ENCODE results near the gene SIAE. TPM values are rescaled to one million over a fixed set of nuclear protein-coding genes. Genes with fewer than 3 reads are reported as not detected.

SIAE gene
- total and polyA plus RNA-seq, 2 of the 8 experiments (the other 6 are each of a cell fraction or from before 2014, with no cell fraction given), result 2.3 to 3.7 TPM

DNA sequence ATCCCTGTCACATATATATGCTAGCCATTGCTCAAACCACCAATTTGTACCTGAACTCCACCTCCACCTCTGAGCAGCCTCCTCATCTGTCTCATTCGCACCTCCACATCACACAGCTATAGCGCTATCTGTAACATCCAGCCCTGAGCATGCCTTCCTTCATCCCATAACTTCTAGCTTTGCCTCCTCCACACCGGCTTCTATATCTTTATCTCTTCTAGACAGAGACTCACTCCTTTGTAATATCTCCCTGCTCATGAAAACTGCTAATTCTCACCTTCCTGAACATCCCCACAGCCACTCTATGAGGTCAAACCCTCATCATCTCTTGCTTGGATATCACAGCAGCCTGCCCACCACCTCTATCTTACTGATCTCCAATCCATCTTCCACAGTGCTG is 5.9 kb downstream of the SIAE start:
- no peak overlapping the region for H3K56ac ChIP-seq (replicated peaks; ENCODE audit: insufficient read length, low read depth, low read length)
- no peak overlapping the region for H2AK5ac ChIP-seq (ENCODE audit: low read depth, low read length)
- no peaks in the 10 kb centered on the region for H3K79me1 ChIP-seq (ENCODE audit: low read depth, low read length)
- no peak overlapping the region for H2BK20ac ChIP-seq (ENCODE audit: low read length)
- H3K9me3 ChIP-seq (ENCODE audit: insufficient read depth in 2 of 2, low read depth in 1 of 2, low read length in 1 of 2), result no peaks in the 10 kb centered on the region
- POLR2A ChIA-PET (ENCODE audit: partially characterized antibody), result no interaction called here
- no peak overlapping the region for H3K4ac ChIP-seq (replicated peaks; ENCODE audit: insufficient read length, low read depth, low read length)
- WGBS, 2 experiments (ENCODE audit: extremely low coverage in 1 of 2, insufficient coverage in 1 of 2, insufficient read length in 1 of 2, insufficient replicate concordance in 2 of 2, low coverage in 1 of 2, low lambda C conversion rate in 2 of 2, missing lambda C conversion rate in 1 of 2), result 89% methylated on average over 3 of the region's 3 CpGs; no CpG with 5 or more reads in 1 of the 2 experiments
- H3K36me3 ChIP-seq (ENCODE audit: control insufficient read depth in 2 of 4, insufficient read depth in 4 of 4, low read length in 3 of 4), result no peaks in the 10 kb centered on the region
- peaks cover 0 to 7% (median 4%) of the 10 kb centered on the region in 4 experiments; a peak in 4 of 7 replicates for H3K27me3 ChIP-seq (replicated peaks in 1 of 4; ENCODE audit: control insufficient read depth in 3 of 4, extremely low read depth in 1 of 4, insufficient read depth in 3 of 4, low read length in 3 of 4)
- no peak overlapping the region for H3K9ac ChIP-seq (replicated peaks in 1 of 4; ENCODE audit: extremely low read depth in 1 of 4, low read depth in 3 of 4, low read length in 3 of 4)
- H3K18ac ChIP-seq (ENCODE audit: extremely low read depth, low read length), result no peak overlapping the region
- no peaks in the 10 kb centered on the region for H3K23me2 ChIP-seq (ENCODE audit: low read depth, low read length)
- no peak overlapping the region for H3K14ac ChIP-seq (ENCODE audit: insufficient read length)
- no peak for FAIRE-seq
- no peaks in the 10 kb centered on the region for H3K79me2 ChIP-seq (ENCODE audit: control insufficient read depth in 1 of 2, insufficient read depth in 2 of 2, low read length in 2 of 2)
- no peak overlapping the region for H4K8ac ChIP-seq (ENCODE audit: extremely low read depth, insufficient read depth, low read length)
- H3K4me3 ChIP-seq (ENCODE audit: extremely low read depth in 1 of 4, insufficient read depth in 2 of 4, low read depth in 3 of 4, low read length in 4 of 4), result no peak overlapping the region
- H4K91ac ChIP-seq (replicated peaks; ENCODE audit: insufficient read length, low read length), result no peak overlapping the region
- CTCF ChIA-PET (ENCODE audit: partially characterized antibody), result interaction anchor here (0.6 to 1.0 kb wide), 5 partner anchors 23 to 170 kb away, joined by 3 to 6 read pairs (median 4); no protein-coding TSS in a partner anchor
- no peak overlapping the region for H2BK120ac ChIP-seq (replicated peaks; ENCODE audit: low read depth, low read length)
- H2BK15ac ChIP-seq (ENCODE audit: low read length), result no peak overlapping the region
- peaks cover 0 to 3% of the 10 kb centered on the region in 2 experiments for H4K20me1 ChIP-seq (replicated peaks in 1 of 2; ENCODE audit: control insufficient read depth in 1 of 2, insufficient read depth in 2 of 2, low read length in 2 of 2)
- H2BK12ac ChIP-seq (ENCODE audit: low read depth, low read length), result no peak overlapping the region
- no peak overlapping the region for H4K5ac ChIP-seq (ENCODE audit: insufficient read length, low read depth, low read length)
- DNase-seq (ENCODE audit: low read depth in 1 of 2, low spot score in 2 of 2), result no peak
- no peak overlapping the region for H2BK5ac ChIP-seq (ENCODE audit: low read depth, low read length)
- H2AFZ ChIP-seq (ENCODE audit: low read length), result no peak overlapping the region
- no peaks in the 10 kb centered on the region for H3K4me1 ChIP-seq (replicated peaks in 1 of 4; ENCODE audit: control insufficient read depth in 3 of 4, insufficient read depth in 4 of 4, low read length in 3 of 4)
- H3K27ac ChIP-seq (ENCODE audit: low read depth, low read length), result no peak overlapping the region
- H3K4me2 ChIP-seq (ENCODE audit: insufficient read depth in 1 of 2, low read depth in 2 of 2, low read length in 2 of 2), result no peak overlapping the region
- no peak for TF ChIP-seq CREB1 (IDR thresholded peaks at IDR 0.05)
- TF ChIP-seq BACH1 (IDR thresholded peaks at IDR 0.05; ENCODE audit: low read length), result no peak
- no peak for TF ChIP-seq ASH2L (IDR thresholded peaks at IDR 0.05; ENCODE audit: low read length)
- no peak for TF ChIP-seq CEBPB (IDR thresholded peaks at IDR 0.05; ENCODE audit: low read depth, low read length)
- TF ChIP-seq CBX5 (IDR thresholded peaks at IDR 0.05; ENCODE audit: low read depth, low read length), result no peak
- no peak for TF ChIP-seq EGR1 (IDR thresholded peaks at IDR 0.05; ENCODE audit: borderline replicate concordance, low read depth, low read length)
- TF ChIP-seq MAFK (IDR thresholded peaks at IDR 0.05; ENCODE audit: low read depth, low read length), result no peak
- TF ChIP-seq NRF1 (IDR thresholded peaks at IDR 0.05; ENCODE audit: low read depth, low read length), result no peak
- TF ChIP-seq, protein P1, sequence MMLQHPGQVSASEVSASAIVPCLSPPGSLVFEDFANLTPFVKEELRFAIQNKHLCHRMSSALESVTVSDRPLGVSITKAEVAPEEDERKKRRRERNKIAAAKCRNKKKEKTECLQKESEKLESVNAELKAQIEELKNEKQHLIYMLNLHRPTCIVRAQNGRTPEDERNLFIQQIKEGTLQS (IDR thresholded peaks at IDR 0.05; ENCODE audit: insufficient read depth, low read depth, low read length), result no peak
- no peak for TF ChIP-seq JUN (IDR thresholded peaks at IDR 0.05; ENCODE audit: low read depth, low read length)
- no peak for TF ChIP-seq E2F6 (IDR thresholded peaks at IDR 0.05)
- TF ChIP-seq JUND (IDR thresholded peaks at IDR 0.05; ENCODE audit: low read length), result no peak
- no peak for TF ChIP-seq TAF7 (optimal IDR thresholded peaks at IDR 0.05; ENCODE audit: borderline replicate concordance, low read depth, low read length)
- H3K23ac ChIP-seq (ENCODE audit: insufficient read length), result no peak overlapping the region
